Fibroblast of the aortic adventitia (primary cell): ENCODE results near the gene ETS2. TPM values are rescaled to one million over a fixed set of nuclear protein-coding genes. Genes with fewer than 3 reads are reported as not detected.

Experiments
- DNase-seq: peaks from one replicate; pipeline ENCODE4 v3.0.0-alpha.2; 2010; ENCODE audit warnings: low read depth
- H3K4me3 ChIP-seq: 2 replicates; pipeline ENCODE4 v1.5.1; 2011; ENCODE audit warnings: low read depth, mild to moderate bottlenecking, control low read depth, low read length, moderate library complexity
- total RNA-seq: library from RNA; depleted of rRNA; stranded (reverse); fragments of >200 nt; gene quantifications from 2 replicates; pipeline ENCODE4 v1.2.3, GENCODE V29; 2012; ENCODE audit warnings: low replicate concordance
- TF ChIP-seq, protein P1 (sequence below): IDR thresholded peaks from 2 replicates; pipeline ENCODE4 v1.5.1; 2011; ENCODE audit warnings: mild to moderate bottlenecking, low read length, control low read depth, inconsistent platforms; ENCODE audit not compliant: insufficient read depth

ETS2 gene
- total RNA-seq, 1 donor, result 62.6 TPM

DNA sequence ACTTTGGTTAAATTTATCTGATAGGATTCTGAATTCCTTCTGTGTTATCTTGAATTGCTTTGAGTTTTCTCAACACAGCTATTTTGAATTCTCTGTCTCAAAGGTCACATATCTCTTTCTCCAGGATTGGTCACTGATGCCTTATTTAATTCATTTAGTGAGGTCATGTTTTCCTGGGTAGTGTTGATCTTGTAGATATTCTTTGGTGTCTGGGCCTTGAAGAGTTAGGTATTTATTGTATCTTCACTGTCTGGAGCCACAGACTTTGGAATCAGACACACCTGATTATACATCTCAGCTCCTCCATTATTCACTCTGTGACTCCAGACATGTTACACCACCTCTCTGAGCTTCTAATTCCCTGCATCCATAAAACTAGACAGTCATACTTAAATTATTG lies 34.2 kb upstream of the ETS2 start:
- DNase-seq, result peak; percentile 27
- H3K4me3 ChIP-seq, result no peak overlapping the region
- TF ChIP-seq, protein P1, sequence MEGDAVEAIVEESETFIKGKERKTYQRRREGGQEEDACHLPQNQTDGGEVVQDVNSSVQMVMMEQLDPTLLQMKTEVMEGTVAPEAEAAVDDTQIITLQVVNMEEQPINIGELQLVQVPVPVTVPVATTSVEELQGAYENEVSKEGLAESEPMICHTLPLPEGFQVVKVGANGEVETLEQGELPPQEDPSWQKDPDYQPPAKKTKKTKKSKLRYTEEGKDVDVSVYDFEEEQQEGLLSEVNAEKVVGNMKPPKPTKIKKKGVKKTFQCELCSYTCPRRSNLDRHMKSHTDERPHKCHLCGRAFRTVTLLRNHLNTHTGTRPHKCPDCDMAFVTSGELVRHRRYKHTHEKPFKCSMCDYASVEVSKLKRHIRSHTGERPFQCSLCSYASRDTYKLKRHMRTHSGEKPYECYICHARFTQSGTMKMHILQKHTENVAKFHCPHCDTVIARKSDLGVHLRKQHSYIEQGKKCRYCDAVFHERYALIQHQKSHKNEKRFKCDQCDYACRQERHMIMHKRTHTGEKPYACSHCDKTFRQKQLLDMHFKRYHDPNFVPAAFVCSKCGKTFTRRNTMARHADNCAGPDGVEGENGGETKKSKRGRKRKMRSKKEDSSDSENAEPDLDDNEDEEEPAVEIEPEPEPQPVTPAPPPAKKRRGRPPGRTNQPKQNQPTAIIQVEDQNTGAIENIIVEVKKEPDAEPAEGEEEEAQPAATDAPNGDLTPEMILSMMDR, result no peak

DNA sequence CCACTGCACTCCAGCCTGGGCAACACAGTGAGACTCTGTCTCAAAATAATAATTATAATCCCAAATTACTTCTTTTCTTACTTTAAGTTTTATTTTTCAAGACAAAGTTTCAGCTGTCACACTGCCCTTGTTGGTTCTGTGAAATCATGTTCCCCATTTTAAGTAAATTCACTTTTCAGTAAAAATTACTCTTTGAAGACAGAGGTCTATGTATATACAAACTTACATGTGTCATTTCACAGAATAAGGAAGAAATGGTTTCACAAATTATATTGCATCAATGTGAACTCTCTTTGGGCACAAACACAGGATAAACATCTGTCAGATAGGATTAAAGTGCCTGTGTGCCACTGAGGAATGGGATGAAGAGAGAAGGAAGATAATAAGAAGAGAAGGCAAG lies 33.1 kb upstream of the ETS2 start:
- TF ChIP-seq, protein P1, result no peak
- no peak for DNase-seq
- no peak overlapping the region for H3K4me3 ChIP-seq

DNA sequence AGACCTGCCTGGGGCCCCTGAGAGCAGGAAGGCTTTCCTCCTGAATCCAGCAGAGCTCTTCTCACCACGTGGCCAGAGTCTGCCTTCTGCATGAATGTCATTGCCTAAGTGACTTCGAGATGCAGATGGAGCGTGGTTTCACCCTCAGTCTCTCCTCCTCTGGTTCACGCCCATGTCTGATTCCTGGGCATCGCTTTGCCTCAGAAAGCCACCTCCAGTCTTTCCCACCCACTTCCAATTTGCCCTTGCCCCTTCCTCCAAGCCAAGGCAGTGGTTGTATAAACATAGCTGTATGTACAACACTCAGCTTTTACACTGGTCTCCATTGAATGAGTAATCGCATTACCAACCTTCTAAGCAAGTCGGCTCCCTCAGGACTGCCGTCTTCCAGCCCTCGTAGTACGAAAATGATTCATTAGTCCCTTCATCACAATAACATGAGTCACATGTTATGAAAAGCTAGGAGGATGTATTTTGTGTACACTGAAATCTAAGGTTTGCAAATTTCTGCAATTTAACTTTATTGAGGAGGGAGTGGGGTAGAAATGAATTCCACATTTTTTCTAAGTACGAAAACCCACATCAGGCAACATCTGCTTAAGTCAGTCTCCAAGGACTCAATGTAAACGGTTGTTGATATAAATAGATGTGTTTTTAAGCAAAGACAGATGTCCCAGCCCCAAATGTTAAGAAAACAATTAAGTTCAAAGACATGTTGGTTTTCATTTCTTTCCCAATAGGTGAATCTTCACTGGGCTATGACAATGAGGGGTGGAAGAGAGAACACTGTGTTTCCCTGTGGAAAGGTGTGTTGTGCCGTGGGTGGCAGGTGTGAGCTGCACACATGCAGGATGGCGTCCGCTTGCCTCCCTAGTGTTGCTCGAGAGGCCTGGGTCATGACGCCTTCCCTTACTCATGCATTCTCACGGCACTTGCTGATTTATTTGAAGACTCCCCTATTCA lies 32.3 kb upstream of the ETS2 start:
- DNase-seq, result peak; percentile 95
- no peak overlapping the region for H3K4me3 ChIP-seq
- TF ChIP-seq, protein P1, result no peak

DNA sequence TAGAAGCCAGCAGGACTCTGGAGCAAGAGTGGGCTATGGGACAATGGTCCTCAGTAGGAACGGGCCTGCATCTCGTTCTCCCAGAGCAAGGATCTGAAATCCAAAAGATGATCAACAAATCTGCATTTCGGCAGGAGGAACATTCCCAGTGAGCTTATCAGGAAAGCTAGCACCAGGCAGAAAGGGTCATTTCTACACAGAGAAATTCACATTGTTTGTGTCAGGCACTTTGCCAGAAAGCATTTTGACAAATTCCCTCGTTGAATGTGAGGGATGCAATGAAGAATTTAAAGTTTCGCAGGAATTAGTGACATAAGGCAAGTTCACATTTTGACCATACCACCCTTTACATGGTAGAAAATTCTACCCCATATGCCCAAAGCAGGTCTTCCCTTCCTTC lies 31.6 kb upstream of the ETS2 start:
- TF ChIP-seq, protein P1, result no peak
- no peak overlapping the region for H3K4me3 ChIP-seq
- DNase-seq, result peak; percentile 18

DNA sequence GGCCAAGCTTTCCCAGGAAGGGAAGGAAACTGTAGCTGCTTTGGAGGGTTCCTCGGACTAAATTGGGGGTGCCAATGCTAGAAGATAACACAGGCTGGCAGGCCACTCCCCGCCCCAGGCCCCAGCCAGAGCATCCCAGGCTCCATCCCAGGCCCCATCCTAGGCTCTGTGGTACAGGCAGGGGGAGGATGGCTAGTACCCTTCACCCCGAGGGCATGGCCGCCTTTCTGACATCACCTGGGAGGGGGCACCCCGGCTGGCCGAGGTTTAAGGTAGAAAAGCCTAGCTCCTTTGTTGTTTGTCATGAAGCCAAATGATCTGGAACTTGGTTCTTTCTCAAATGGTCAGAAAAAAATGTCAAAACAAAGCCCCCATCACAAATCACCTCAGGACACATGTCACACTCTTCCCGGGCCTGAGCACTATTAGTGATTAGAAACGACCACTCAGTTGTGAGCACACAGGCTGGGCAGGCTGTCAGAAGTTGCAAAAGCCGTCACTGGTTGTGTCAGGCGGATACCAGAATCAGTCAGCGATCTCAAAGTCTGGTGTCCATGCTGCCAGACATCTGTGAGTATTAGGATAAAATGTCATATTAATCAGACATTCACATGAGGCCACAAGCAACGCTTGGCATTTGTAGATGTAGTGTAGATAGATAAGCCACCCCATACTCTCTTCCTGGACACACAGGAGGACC lies 31.0 kb upstream of the ETS2 start:
- TF ChIP-seq, protein P1, result no peak
- H3K4me3 ChIP-seq, result no peak overlapping the region
- no peak for DNase-seq

DNA sequence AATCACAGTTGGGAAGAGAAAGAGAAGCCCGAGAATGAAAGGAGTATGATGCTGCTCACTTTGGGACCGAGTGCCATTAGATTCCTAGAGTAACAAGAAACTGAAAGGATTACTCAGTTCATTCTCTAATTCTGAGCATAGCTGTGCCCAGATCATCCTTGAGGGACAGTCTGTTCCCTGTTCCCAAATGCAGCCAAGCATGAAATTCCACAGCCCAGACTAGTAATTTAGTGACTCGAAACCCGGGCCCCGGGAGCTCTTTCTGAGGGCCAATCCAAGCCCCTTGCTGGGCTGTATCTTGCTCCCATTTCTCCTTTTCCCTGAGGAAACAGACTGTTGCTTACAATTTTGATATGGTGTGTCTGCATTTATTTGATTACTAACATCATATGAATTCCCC lies 30.0 kb upstream of the ETS2 start:
- TF ChIP-seq, protein P1, result no peak
- H3K4me3 ChIP-seq, result no peak overlapping the region
- no peak for DNase-seq
